HepG2 (cell line): ENCODE results near the gene MARCHF9. TPM values are rescaled to one million over a fixed set of nuclear protein-coding genes. Genes with fewer than 3 reads are reported as not detected.

Experiments
- BCL6 ChIP-seq: IDR thresholded peaks from 2 replicates; pipeline ENCODE4 v1.6.1; 2016; ENCODE audit warnings: missing genetic modification reagents, missing compliant biosample characterization
- CENPX ChIP-seq: sonication (generic); formaldehyde crosslinking; IDR thresholded peaks from 2 replicates; pipeline ENCODE4 v1.9.0; 2021; ENCODE audit warnings: mild to moderate bottlenecking, missing genetic modification reagents, moderate library complexity
- GATAD2A ChIP-seq: IDR thresholded peaks from 2 replicates; pipeline ENCODE4 v1.6.1; 2016
- HOXD1 ChIP-seq: sonication (generic); formaldehyde crosslinking; IDR thresholded peaks from 2 replicates; pipeline ENCODE4 v1.5.0; 2020; ENCODE audit warnings: missing genetic modification reagents
- MTA1 ChIP-seq: sonication (generic); formaldehyde crosslinking; IDR thresholded peaks from 2 replicates; pipeline ENCODE4 v1.4.0; 2020; ENCODE audit warnings: missing genetic modification reagents, mild to moderate bottlenecking, borderline replicate concordance
- NCOR1 ChIP-seq: fragments of 200-600 bp; sonication (generic); IDR thresholded peaks from 2 replicates; pipeline ENCODE4 v1.7.0; 2017; ENCODE audit warnings: antibody characterized with exemption, low read length, borderline replicate concordance
- NONO ChIP-seq, 2 experiments: fragments of 450-650 bp in 1 of 2; sonication (generic) in 1 of 2; formaldehyde crosslinking in 1 of 2; IDR thresholded peaks in 1 of 2; conservative IDR thresholded peaks in 1 of 2; 2 replicates each; pipeline versions ENCODE4 v1.6.1 to v1.8.0; 2017 to 2022; ENCODE audit warnings: mild to moderate bottlenecking in 1 of 2, missing genetic modification reagents in 1 of 2, moderate library complexity in 1 of 2
- ONECUT2 ChIP-seq: sonication (generic); formaldehyde crosslinking; IDR thresholded peaks from 2 replicates; pipeline ENCODE4 v1.4.0; 2020; ENCODE audit warnings: missing genetic modification reagents
- PHF20 ChIP-seq: sonication (generic); formaldehyde crosslinking; IDR thresholded peaks from 2 replicates; pipeline ENCODE4 v1.5.0; 2020; ENCODE audit warnings: mild to moderate bottlenecking, missing genetic modification reagents
- RFXANK ChIP-seq: IDR thresholded peaks from 2 replicates; pipeline ENCODE4 v1.6.1; 2016
- RXRA ChIP-seq: sonication (generic); formaldehyde crosslinking; IDR thresholded peaks from 2 replicates; pipeline ENCODE4 v1.5.1; 2020; ENCODE audit warnings: missing genetic modification reagents
- SNAPC2 ChIP-seq: sonication (generic); formaldehyde crosslinking; IDR thresholded peaks from 2 replicates; pipeline ENCODE4 v1.8.1; 2022; ENCODE audit warnings: mild to moderate bottlenecking, missing genetic modification reagents
- TRIM24 ChIP-seq: sonication (generic); formaldehyde crosslinking; IDR thresholded peaks from 2 replicates; pipeline ENCODE4 v1.8.0; 2022; ENCODE audit warnings: mild to moderate bottlenecking, missing genetic modification reagents
- ZNF343 ChIP-seq: sonication (generic); formaldehyde crosslinking; IDR thresholded peaks from 2 replicates; pipeline ENCODE4 v1.4.0; 2020; ENCODE audit warnings: mild to moderate bottlenecking, missing genetic modification reagents
- ZNF660 ChIP-seq: sonication (generic); formaldehyde crosslinking; IDR thresholded peaks from 2 replicates; pipeline ENCODE4 v1.5.1; 2020; ENCODE audit warnings: mild to moderate bottlenecking, low read depth, missing genetic modification reagents, borderline replicate concordance
- polyA plus RNA-seq, 8 experiments: library from polyadenylated mRNA; depleted of rRNA in 3 of 8; stranded (reverse) in 7 of 8; unstranded in 1 of 8; fragments of >200 nt; fragmentation: Illumina TruSeq in 4 of 8; extraction: Trizol in 4 of 8; gene quantifications; 2 replicates each; pipeline versions ENCODE4 v1.2.1 to v1.2.3, GENCODE V29; 2011 to 2016; ENCODE audit warnings: low read depth in 4 of 8, missing spikeins in 1 of 8, mixed read lengths in 1 of 8; ENCODE audit not compliant: insufficient read depth in 1 of 8
- total RNA-seq, 5 experiments: library from RNA; depleted of rRNA; stranded (reverse); fragments of >200 nt; fragmentation: Illumina TruSeq; extraction: Trizol; gene quantifications; 2 replicates each; pipeline ENCODE4 v1.2.3, GENCODE V29; 2016; ENCODE audit warnings: low read depth in 1 of 5
- TF ChIP-seq, protein P1 (sequence below): sonication (generic); formaldehyde crosslinking; conservative IDR thresholded peaks from 2 replicates; pipeline ENCODE4 v1.4.0; 2020; ENCODE audit warnings: mild to moderate bottlenecking, missing genetic modification reagents, moderate library complexity
- TF ChIP-seq, protein P2 (sequence below): IDR thresholded peaks from 2 replicates; pipeline ENCODE4 v1.6.1; 2016
- TF ChIP-seq, protein P3 (sequence below): IDR thresholded peaks from 2 replicates; pipeline ENCODE4 v1.6.1; 2012; ENCODE audit warnings: low read depth, low read length, improper control_type of control experiment
- TF ChIP-seq, protein P4 (sequence below): sonication (generic); formaldehyde crosslinking; IDR thresholded peaks from 2 replicates; pipeline ENCODE4 v1.4.0; 2020; ENCODE audit warnings: missing genetic modification reagents

Gene MARCHF9
- total and polyA plus RNA-seq, 2 of the 13 experiments (the other 11 are each of a cell fraction or from before 2014, with no cell fraction given): 5.7 to 9.6 TPM

DNA sequence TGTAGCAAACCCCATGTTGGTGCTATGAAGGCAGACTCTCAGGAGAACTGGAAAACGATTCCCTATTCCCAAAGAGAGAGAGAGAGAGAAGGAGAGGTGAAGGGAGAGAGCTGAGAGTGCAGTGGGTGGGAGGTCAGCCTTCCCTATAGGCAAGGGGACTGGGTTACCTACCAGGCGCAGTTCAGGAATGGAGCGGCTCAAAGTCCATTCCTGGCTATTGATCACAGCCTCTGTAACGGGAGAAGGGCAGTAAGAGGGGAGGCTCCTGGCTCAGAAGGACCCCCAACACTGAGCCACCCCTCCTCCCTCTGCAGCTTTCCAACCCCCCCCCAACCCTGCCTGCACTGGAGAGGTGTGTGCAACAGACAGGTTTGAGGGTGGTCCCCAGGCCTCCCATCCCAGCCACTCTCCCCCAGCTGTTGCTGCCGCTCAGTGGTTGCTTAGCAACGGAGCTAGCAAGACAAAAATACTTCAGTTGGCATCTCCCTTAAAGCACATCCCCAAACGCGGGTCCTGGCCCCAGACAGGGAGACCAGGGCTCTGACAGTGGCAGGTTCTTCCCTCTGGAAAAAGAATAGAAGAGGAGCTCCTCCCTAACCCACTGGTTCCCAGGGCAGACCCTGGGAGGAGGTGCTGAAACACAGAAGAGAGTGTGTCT is 19.6 kb upstream of the MARCHF9 start (continued):
- TF ChIP-seq MTA1 (CRISPR knock-in tag) (0 out of 2 replicates have a peak, but pooled peaks have one; percentile 20), SNAPC2 (no peak), TRIM24 (CRISPR knock-in tag) (no peak), RFXANK (no peak), NCOR1 (peak; percentile 18; the same call in 1 of the 2 replicates), HOXD1 (CRISPR knock-in tag) (no peak), GATAD2A (peak; percentile 24; the same call in 1 of the 2 replicates), BCL6 (CRISPR knock-in tag) (peak; percentile 35; the same call in 1 of the 2 replicates), CENPX (no peak), ONECUT2 (peak; percentile 67; the same call in 1 of the 2 replicates), ZNF343 (CRISPR knock-in tag) (no peak), ZNF660 (CRISPR knock-in tag) (no peak), RXRA (CRISPR knock-in tag) (peak; percentile 24; the same call in 1 of the 2 replicates), NONO (IDR thresholded peaks at IDR 0.05) (no peak), NONO (CRISPR knock-in tag; conservative IDR thresholded peaks at IDR 0.05) (0 out of 2 replicates have a peak, but pooled peaks have one; percentile 27), PHF20 (CRISPR knock-in tag) (peak; percentile 16; the same call in 1 of the 2 replicates)
- TF ChIP-seq, protein P1, sequence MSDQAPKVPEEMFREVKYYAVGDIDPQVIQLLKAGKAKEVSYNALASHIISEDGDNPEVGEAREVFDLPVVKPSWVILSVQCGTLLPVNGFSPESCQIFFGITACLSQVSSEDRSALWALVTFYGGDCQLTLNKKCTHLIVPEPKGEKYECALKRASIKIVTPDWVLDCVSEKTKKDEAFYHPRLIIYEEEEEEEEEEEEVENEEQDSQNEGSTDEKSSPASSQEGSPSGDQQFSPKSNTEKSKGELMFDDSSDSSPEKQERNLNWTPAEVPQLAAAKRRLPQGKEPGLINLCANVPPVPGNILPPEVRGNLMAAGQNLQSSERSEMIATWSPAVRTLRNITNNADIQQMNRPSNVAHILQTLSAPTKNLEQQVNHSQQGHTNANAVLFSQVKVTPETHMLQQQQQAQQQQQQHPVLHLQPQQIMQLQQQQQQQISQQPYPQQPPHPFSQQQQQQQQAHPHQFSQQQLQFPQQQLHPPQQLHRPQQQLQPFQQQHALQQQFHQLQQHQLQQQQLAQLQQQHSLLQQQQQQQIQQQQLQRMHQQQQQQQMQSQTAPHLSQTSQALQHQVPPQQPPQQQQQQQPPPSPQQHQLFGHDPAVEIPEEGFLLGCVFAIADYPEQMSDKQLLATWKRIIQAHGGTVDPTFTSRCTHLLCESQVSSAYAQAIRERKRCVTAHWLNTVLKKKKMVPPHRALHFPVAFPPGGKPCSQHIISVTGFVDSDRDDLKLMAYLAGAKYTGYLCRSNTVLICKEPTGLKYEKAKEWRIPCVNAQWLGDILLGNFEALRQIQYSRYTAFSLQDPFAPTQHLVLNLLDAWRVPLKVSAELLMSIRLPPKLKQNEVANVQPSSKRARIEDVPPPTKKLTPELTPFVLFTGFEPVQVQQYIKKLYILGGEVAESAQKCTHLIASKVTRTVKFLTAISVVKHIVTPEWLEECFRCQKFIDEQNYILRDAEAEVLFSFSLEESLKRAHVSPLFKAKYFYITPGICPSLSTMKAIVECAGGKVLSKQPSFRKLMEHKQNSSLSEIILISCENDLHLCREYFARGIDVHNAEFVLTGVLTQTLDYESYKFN (CRISPR knock-in tag): peak; percentile 67
- TF ChIP-seq, protein P2, sequence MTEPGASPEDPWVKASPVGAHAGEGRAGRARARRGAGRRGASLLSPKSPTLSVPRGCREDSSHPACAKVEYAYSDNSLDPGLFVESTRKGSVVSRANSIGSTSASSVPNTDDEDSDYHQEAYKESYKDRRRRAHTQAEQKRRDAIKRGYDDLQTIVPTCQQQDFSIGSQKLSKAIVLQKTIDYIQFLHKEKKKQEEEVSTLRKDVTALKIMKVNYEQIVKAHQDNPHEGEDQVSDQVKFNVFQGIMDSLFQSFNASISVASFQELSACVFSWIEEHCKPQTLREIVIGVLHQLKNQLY (CRISPR knock-in tag): no peak
- TF ChIP-seq, protein P3, sequence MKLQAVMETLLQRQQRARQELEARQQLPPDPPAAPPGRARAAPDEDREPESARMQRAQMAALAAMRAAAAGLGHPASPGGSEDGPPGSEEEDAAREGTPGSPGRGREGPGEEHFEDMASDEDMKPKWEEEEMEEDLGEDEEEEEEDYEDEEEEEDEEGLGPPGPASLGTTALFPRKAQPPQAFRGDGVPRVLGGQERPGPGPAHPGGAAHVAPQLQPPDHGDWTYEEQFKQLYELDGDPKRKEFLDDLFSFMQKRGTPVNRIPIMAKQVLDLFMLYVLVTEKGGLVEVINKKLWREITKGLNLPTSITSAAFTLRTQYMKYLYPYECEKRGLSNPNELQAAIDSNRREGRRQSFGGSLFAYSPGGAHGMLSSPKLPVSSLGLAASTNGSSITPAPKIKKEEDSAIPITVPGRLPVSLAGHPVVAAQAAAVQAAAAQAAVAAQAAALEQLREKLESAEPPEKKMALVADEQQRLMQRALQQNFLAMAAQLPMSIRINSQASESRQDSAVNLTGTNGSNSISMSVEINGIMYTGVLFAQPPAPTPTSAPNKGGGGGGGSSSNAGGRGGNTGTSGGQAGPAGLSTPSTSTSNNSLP: no peak
- TF ChIP-seq, protein P4, sequence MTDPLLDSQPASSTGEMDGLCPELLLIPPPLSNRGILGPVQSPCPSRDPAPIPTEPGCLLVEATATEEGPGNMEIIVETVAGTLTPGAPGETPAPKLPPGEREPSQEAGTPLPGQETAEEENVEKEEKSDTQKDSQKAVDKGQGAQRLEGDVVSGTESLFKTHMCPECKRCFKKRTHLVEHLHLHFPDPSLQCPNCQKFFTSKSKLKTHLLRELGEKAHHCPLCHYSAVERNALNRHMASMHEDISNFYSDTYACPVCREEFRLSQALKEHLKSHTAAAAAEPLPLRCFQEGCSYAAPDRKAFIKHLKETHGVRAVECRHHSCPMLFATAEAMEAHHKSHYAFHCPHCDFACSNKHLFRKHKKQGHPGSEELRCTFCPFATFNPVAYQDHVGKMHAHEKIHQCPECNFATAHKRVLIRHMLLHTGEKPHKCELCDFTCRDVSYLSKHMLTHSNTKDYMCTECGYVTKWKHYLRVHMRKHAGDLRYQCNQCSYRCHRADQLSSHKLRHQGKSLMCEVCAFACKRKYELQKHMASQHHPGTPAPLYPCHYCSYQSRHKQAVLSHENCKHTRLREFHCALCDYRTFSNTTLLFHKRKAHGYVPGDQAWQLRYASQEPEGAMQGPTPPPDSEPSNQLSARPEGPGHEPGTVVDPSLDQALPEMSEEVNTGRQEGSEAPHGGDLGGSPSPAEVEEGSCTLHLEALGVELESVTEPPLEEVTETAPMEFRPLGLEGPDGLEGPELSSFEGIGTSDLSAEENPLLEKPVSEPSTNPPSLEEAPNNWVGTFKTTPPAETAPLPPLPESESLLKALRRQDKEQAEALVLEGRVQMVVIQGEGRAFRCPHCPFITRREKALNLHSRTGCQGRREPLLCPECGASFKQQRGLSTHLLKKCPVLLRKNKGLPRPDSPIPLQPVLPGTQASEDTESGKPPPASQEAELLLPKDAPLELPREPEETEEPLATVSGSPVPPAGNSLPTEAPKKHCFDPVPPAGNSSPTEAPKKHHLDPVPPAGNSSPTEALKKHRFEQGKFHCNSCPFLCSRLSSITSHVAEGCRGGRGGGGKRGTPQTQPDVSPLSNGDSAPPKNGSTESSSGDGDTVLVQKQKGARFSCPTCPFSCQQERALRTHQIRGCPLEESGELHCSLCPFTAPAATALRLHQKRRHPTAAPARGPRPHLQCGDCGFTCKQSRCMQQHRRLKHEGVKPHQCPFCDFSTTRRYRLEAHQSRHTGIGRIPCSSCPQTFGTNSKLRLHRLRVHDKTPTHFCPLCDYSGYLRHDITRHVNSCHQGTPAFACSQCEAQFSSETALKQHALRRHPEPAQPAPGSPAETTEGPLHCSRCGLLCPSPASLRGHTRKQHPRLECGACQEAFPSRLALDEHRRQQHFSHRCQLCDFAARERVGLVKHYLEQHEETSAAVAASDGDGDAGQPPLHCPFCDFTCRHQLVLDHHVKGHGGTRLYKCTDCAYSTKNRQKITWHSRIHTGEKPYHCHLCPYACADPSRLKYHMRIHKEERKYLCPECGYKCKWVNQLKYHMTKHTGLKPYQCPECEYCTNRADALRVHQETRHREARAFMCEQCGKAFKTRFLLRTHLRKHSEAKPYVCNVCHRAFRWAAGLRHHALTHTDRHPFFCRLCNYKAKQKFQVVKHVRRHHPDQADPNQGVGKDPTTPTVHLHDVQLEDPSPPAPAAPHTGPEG (CRISPR knock-in tag): no peak
